Activated B cell treated with CpG ODN at 0.5 μM for 24 hours (primary cell): ENCODE results near the gene ROR1. TPM values are rescaled to one million over a fixed set of nuclear protein-coding genes. Genes with fewer than 3 reads are reported as not detected.

ENCODE experiments used
- ATAC-seq: fragments of 200-7000 bp; cut with Tn5 transposase; one replicate; pipeline ENCODE4 v1.10.0; 2021; ENCODE audit warnings: low read depth, mild to moderate bottlenecking, moderate library complexity
- CTCF ChIA-PET: fragments of 350-600 bp; sonication (Branson Sonifier 250); formaldehyde crosslinking; loops from one replicate; lab custom pipeline; 2021; ENCODE audit warnings: antibody characterized with exemption; lab: Charles Lee
- POLR2A ChIA-PET: fragments of 350-600 bp; sonication (Branson Sonifier 250); formaldehyde crosslinking; loops from one replicate; lab custom pipeline; 2021; ENCODE audit warnings: antibody characterized with exemption; lab: Charles Lee
- DNase-seq: peaks from one replicate; pipeline ENCODE4 v3.0.0; 2022
- H3K27ac Mint-ChIP-seq: one replicate; pipeline ENCODE4 v1.8.0; 2020; ENCODE audit warnings: mixed read lengths
- H3K27me3 Mint-ChIP-seq: one replicate; pipeline ENCODE4 v1.8.0; 2021; ENCODE audit warnings: mixed read lengths
- H3K36me3 Mint-ChIP-seq: one replicate; pipeline ENCODE4 v1.8.0; 2021; ENCODE audit warnings: low read depth, mixed read lengths
- H3K4me1 Mint-ChIP-seq: one replicate; pipeline ENCODE4 v1.8.0; 2021; ENCODE audit warnings: mixed read lengths
- H3K4me3 Mint-ChIP-seq: one replicate; pipeline ENCODE4 v1.8.0; 2020; ENCODE audit warnings: mild to moderate bottlenecking, mixed read lengths
- H3K9me3 Mint-ChIP-seq: one replicate; pipeline ENCODE4 v1.8.0; 2020; ENCODE audit warnings: mixed read lengths
- CTCF ChIP-seq: fragments of 200-600 bp; IDR thresholded peaks from one replicate; pipeline ENCODE4 v1.8.0; 2022; ENCODE audit warnings: antibody characterized with exemption, mild to moderate bottlenecking
- intact Hi-C: fragments of 100-400 bp; cut with micrococcal nuclease; formaldehyde crosslinking; loops from one replicate; pipeline ENCODE4 v1.15.1; 2024
- total RNA-seq: library from RNA; stranded (reverse); gene quantifications from 2 replicates; pipeline ENCODE4 v1.2.3, GENCODE V29; 2022

The ROR1 gene
- total RNA-seq, 1 donor from 2014 or later = 2.2 TPM

GRCh38 chr1:64019818-64020217 is 246.0 kb downstream of the ROR1 start:
- peaks cover 6% of the 10 kb centered on the region for H3K4me1 Mint-ChIP-seq

GRCh38 chr1:64021066-64021465 is 247.2 kb downstream of the ROR1 start:
- DNase-seq = no peak
- ChIA-PET POLR2A (no interaction called here), CTCF (no interaction called here)
- H3K4me3 Mint-ChIP-seq = no peak overlapping the region
- no peak for ATAC-seq
- H3K27me3 Mint-ChIP-seq = no peaks in the 10 kb centered on the region
- H3K4me1 Mint-ChIP-seq = peaks cover 6% of the 10 kb centered on the region
- intact Hi-C loops = no loop called here
- H3K27ac Mint-ChIP-seq = no peak overlapping the region
- no peaks in the 10 kb centered on the region for H3K9me3 Mint-ChIP-seq
- TF ChIP-seq CTCF = no peak
- H3K36me3 Mint-ChIP-seq = no peaks in the 10 kb centered on the region

More at GRCh38 chr1:64019818-64020217, 246.0 kb downstream of the ROR1 start:
- Mint-ChIP-seq H3K27ac (no peak overlapping the region), H3K9me3 (no peaks in the 10 kb centered on the region), H3K36me3 (no peaks in the 10 kb centered on the region), H3K27me3 (no peaks in the 10 kb centered on the region), H3K4me3 (no peak overlapping the region)
- DNase-seq = no peak
- intact Hi-C loops = no loop called here
- no peak for TF ChIP-seq CTCF
- no peak for ATAC-seq
- ChIA-PET POLR2A (no interaction called here), CTCF (no interaction called here)

- Mint-ChIP-seq H3K4me3 (no peak overlapping the region), H3K27ac (no peak overlapping the region), H3K27me3 (no peaks in the 10 kb centered on the region), H3K4me1 (peaks cover 1% of the 10 kb centered on the region), H3K36me3 (no peaks in the 10 kb centered on the region), H3K9me3 (peaks cover 3% of the 10 kb centered on the region)
- CTCF ChIA-PET = no interaction called here
- DNase-seq (no peak), ATAC-seq (no peak)
- intact Hi-C loops = no loop called here
- TF ChIP-seq CTCF = no peak
- POLR2A ChIA-PET = no interaction called here
Observed at GRCh38 chr1:64025051-64025450, 251.2 kb downstream of the ROR1 start.

GRCh38 chr1:64029037-64029436 is 255.2 kb downstream of the ROR1 start:
- TF ChIP-seq CTCF = no peak
- CTCF ChIA-PET = no interaction called here
- Mint-ChIP-seq H3K27ac (no peak overlapping the region), H3K27me3 (no peaks in the 10 kb centered on the region), H3K9me3 (peaks cover 3% of the 10 kb centered on the region), H3K36me3 (no peaks in the 10 kb centered on the region), H3K4me3 (no peak overlapping the region), H3K4me1 (no peaks in the 10 kb centered on the region)
- DNase-seq = no peak
- no peak for ATAC-seq
- intact Hi-C loops = no loop called here
- POLR2A ChIA-PET = no interaction called here

GRCh38 chr1:64030411-64030810 is 256.6 kb downstream of the ROR1 start:
- ChIA-PET CTCF (no interaction called here), POLR2A (no interaction called here)
- Mint-ChIP-seq H3K27ac (no peak overlapping the region), H3K36me3 (no peaks in the 10 kb centered on the region), H3K27me3 (no peaks in the 10 kb centered on the region), H3K4me3 (no peak overlapping the region), H3K9me3 (peaks cover 3% of the 10 kb centered on the region), H3K4me1 (no peaks in the 10 kb centered on the region)
- no peak for ATAC-seq
- no peak for DNase-seq
- intact Hi-C loops = no loop called here
- TF ChIP-seq CTCF = no peak
